Esophagus squamous epithelium (tissue), 5 donors: ENCODE measurements around the gene WDR88. TPM values are rescaled to one million over a fixed set of nuclear protein-coding genes. Genes with fewer than 3 reads are reported as not detected.

ENCODE experiments used
- DNase-seq: peaks from one replicate; lab custom pipeline; 2025; lab: John Stamatoyannopoulos, UW
- H3K27ac ChIP-seq, 4 donors: fragments of 200-600 bp; sonication (generic); one replicate each; pipeline ENCODE4 v1.5.1; 2016 to 2019; ENCODE audit warnings: mild to moderate bottlenecking in 1 of 4
- H3K27me3 ChIP-seq, 4 donors: fragments of 200-600 bp; sonication (generic); 1 replicate in 3 of 4; 2 replicates in 1 of 4; pipeline versions ENCODE4 v1.5.1 to v1.6.0; 2017 to 2021; ENCODE audit warnings: antibody characterized with exemption in 1 of 4
- H3K36me3 ChIP-seq, 3 donors: fragments of 200-600 bp; sonication (generic); one replicate each; pipeline ENCODE4 v1.5.1; 2016 to 2019
- H3K4me1 ChIP-seq, 3 donors: fragments of 200-600 bp; sonication (generic); one replicate each; pipeline ENCODE4 v1.5.1; 2017 to 2019
- H3K4me3 ChIP-seq, 4 donors: fragments of 200-600 bp; sonication (generic); 1 replicate in 3 of 4; 2 replicates in 1 of 4; pipeline ENCODE4 v1.5.1; 2016 to 2019; ENCODE audit warnings: mild to moderate bottlenecking in 2 of 4, moderate library complexity in 1 of 4
- H3K9me3 ChIP-seq, 3 donors: fragments of 200-600 bp; sonication (generic); one replicate each; pipeline ENCODE4 v1.5.1; 2016 to 2019
- CTCF ChIP-seq, 6 experiments: fragments of 450-650 bp in 4 of 6; fragments of 200-600 bp in 2 of 6; sonication (generic) in 2 of 6; IDR thresholded peaks; one replicate each; pipeline ENCODE4 v1.5.1; 2016 to 2019; ENCODE audit warnings: antibody characterized with exemption in 6 of 6, mild to moderate bottlenecking in 4 of 6, moderate library complexity in 4 of 6
- POLR2A ChIP-seq, 4 donors: fragments of 450-650 bp; IDR thresholded peaks; one replicate each; pipeline ENCODE4 v1.6.1; 2017; ENCODE audit warnings: antibody characterized with exemption in 4 of 4, mild to moderate bottlenecking in 4 of 4, moderate library complexity in 3 of 4
- WGBS, 2 donors: methylation state at CpG; one replicate each; pipeline ENCODE4 v1.1.5; 2018; 5-methylcytosine and 5-hydroxymethylcytosine counted together
- intact Hi-C: fragments of 100-400 bp; cut with DNase I; formaldehyde crosslinking; loops from one replicate; pipeline ENCODE4 v1.15.0; 2022
- total RNA-seq, 4 donors: library from RNA; depleted of rRNA; stranded (reverse); fragments of >200 nt; gene quantifications; one replicate each; pipeline ENCODE4 v1.1.0, GENCODE V29; 2016
- donor health status: DM: yes; HTN: yes; CAD: no.

The WDR88 gene
- total RNA-seq, 4 donors from 2014 or later: not detected

- Histone ChIP-seq H3K4me1 (no peaks in the 10 kb centered on the region), H3K27ac (no peak overlapping the region), H3K36me3 (peaks cover 0 to under 1% (median 0%) of the 10 kb centered on the region in 3 donors), H3K9me3 (no peaks in the 10 kb centered on the region), H3K27me3 (no peaks in the 10 kb centered on the region), H3K4me3 (no peak overlapping the region)
- 81 to 85% methylated on average over 11 to 26 of the region's 30 CpGs for WGBS, 2 donors
- no peak for DNase-seq
- no peak for TF ChIP-seq CTCF (IDR thresholded peaks at IDR 0.05)
- TF ChIP-seq POLR2A (IDR thresholded peaks at IDR 0.05): no peak
- intact Hi-C loops: no loop called here
Measured at GRCh38 chr19:33212436-33213172, 80.7 kb downstream of the WDR88 start.

- Histone ChIP-seq H3K27ac (no peak overlapping the region), H3K36me3 (no peaks in the 10 kb centered on the region), H3K4me3 (no peak overlapping the region), H3K9me3 (no peaks in the 10 kb centered on the region), H3K4me1 (no peaks in the 10 kb centered on the region), H3K27me3 (peaks cover 0 to 4% (median 0%) of the 10 kb centered on the region in 4 donors)
- DNase-seq: no peak
- intact Hi-C loops: no loop called here
- TF ChIP-seq POLR2A (IDR thresholded peaks at IDR 0.05) (no peak), CTCF (IDR thresholded peaks at IDR 0.05) (no peak)
- 33 to 54% methylated on average over 5 of the region's 6 CpGs for WGBS, 2 donors
Measured at GRCh38 chr19:33214596-33214995, 82.7 kb downstream of the WDR88 start.

- DNase-seq: no peak
Measured at GRCh38 chr19:33215438-33216197, 83.7 kb downstream of the WDR88 start.

GRCh38 chr19:33216198-33216830, 84.4 kb downstream of the WDR88 start:
- Histone ChIP-seq H3K27me3 (peaks cover 0 to 19% (median 0%) of the 10 kb centered on the region in 4 donors), H3K27ac (no peak overlapping the region), H3K4me3 (no peak overlapping the region), H3K4me1 (no peaks in the 10 kb centered on the region), H3K36me3 (no peaks in the 10 kb centered on the region), H3K9me3 (no peaks in the 10 kb centered on the region)
- 68 to 78% methylated on average over 5 to 6 of the region's 12 CpGs for WGBS, 2 donors
- intact Hi-C loops: no loop called here
- TF ChIP-seq CTCF (IDR thresholded peaks at IDR 0.05) (no peak), POLR2A (IDR thresholded peaks at IDR 0.05) (no peak)
- DNase-seq: no peak

More at GRCh38 chr19:33215438-33216197, 83.7 kb downstream of the WDR88 start:
- no peaks in the 10 kb centered on the region for H3K36me3 ChIP-seq
- no peaks in the 10 kb centered on the region for H3K9me3 ChIP-seq
- no peak overlapping the region for H3K4me3 ChIP-seq
- no peak for TF ChIP-seq POLR2A (IDR thresholded peaks at IDR 0.05)
- TF ChIP-seq CTCF (IDR thresholded peaks at IDR 0.05): no peak
- H3K4me1 ChIP-seq: no peaks in the 10 kb centered on the region
- H3K27ac ChIP-seq: no peak overlapping the region
- intact Hi-C loops: no loop called here
- WGBS, 2 donors: 87 to 100% methylated on average over 1 to 4 of the region's 19 CpGs
- H3K27me3 ChIP-seq: peaks cover 0 to 12% (median 0%) of the 10 kb centered on the region in 4 donors
